HG03103 (cell line): ENCODE data around the gene CFAP74.
"Not testable (repeated sequence)": the region's sequence is repeated elsewhere in the genome, so short reads cannot be mapped to it uniquely, and the experiment has no call there.

Experiments used
- ATAC-seq: cut with Tn5 transposase; IDR thresholded peaks from one replicate; pipeline ENCODE4 v1.9.1; 2021; ENCODE audit warnings: low read depth; ENCODE audit not compliant: unreplicated experiment

The CFAP74 gene

DNA sequence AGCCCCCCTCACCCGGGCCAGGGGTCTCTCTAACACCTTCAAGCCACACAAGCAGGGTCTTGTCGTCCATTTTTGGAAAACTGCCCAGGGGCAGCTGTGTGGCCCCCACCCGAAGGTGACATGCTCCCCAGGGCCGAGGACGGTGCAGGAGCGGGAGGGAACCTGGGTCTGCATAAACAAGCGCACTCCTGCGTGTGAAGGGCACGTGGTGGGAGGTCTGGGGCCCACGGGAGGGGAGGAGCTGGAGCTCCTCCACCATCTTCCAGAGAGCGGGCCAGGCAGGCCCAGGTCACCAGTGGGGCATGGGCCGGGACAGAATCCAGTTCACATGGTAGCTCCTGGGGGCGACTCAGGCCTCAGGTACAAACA is 16.5 kb downstream of the CFAP74 start:
- no peak for ATAC-seq

- no peak for ATAC-seq
Observed at GRCh38 chr1:1986451-1987141, 17.0 kb downstream of the CFAP74 start.

DNA sequence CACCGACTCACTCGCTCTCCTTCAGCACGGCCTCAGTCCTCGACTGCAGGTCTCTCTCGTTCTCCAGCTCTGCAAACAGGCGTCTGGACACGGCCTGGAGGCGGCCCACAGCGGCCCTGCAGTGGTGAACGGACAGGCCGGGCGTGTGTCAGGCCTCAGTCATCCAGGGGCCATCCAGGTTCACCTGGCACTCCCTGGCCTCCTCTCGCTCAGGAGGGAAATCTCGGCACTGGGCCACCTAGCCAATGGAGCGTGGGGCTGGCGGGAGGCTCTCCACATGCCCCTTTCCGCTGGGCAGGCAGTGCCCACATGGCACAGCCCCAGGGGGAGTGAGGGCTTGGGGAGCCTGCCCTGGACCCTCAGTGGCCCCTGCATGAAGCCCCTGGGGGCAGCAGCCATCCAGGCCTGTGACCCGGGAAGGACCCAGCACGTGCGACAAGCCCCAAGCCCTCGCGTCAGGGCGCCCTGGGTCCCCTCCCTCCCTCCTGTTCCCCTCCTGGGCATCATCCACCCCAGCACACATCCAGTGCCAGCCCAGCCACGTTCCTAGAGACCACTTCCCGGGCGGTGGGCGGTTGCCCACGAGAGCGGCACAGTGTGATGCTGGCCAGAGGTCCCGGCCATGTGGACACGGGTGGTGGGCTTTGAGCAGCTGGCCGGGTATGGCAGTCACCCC is 18.1 kb downstream of the CFAP74 start:
- ATAC-seq: no peak

DNA sequence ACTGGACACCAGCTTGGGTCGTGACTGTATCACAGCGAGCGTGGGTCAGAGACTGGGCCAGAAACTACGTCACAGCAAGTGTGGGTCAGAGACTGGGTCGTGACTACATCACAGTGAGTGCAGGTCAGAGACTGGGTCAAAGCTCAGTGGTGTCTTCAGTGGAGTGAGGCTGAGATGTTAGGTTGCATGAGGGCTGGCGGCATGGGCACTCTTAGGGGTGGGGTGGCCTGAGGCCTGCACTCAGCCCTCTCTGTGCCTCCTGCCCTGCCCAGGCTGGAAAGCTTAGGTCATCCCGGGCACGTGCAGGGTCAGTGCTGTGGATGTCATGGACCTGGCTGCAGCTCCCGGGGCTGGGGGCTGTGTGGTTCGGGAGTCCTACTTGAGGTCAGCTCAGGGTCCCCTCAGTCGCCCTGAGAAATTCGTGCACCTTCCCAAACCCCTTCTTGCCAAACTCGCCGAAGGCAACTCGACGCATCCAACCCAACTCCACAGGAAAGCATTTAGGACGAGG is 19.0 kb downstream of the CFAP74 start:
- no peak for ATAC-seq

DNA sequence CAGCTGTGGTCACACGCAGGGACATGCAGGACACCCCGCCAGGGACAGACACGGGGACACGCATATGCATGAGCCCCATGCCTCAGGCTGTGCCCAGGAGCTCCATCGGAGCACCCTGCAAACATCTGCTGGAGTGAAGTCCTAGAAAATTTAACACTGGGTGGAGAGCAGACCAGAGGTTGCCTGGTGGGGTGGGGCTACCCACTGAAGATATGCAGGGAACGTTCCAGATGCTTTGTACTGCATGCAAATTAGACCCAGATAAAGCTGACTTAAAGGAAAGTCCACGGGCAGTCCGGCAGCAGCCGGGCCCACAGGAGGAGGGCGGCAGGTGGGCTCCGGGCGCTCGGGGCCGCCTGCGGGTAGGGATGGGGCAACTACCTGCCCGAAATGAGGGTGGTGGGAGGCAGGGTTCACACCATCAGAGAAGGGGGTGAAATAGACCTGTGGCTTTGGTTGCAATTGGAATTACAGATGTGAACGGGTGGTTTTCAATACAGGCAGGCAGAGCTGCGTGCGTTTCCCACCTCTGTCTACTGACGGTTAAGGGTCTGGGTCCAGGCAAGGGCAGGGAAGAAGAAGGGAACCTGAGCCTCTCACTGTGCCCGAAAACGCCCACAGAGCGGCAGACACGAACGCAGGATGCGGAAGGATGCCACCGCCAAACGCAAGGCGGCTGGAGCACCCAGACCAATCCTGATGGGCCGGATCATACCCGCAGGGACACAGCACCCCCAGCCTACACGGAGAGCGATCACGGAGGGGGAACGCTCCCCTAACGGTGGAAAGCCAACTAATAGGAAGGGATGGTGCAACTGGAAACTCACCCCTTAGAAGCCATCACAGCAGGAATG is 21.0 kb downstream of the CFAP74 start:
- ATAC-seq: no peak

DNA sequence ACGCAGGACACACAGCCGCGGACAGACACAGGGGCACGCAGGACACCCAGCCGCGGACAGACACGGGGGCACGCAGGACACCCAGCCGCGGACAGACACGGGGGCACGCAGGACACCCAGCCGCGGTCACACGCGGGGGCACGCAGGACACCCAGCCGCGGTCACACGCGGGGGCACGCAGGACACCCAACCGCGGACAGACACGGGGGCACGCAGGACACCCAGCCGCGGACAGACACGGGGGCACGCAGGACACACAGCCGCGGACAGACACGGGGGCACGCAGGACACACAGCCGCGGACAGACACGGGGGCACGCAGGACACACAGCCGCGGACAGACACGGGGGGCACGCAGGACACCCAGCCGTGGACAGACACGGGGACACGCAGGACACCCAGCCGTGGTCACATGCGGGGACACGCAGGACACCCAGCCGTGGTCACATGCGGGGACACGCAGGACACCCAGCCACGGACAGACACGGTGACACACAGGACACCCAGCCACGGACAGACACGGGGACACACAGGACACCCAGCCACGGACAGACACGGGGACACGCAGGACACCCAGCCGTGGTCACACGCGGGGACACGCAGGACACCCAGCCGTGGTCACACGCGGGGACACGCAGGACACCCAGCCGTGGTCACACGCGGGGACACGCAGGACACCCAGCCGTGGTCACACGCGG is 21.8 kb downstream of the CFAP74 start:
- ATAC-seq: not testable (repeated sequence)

DNA sequence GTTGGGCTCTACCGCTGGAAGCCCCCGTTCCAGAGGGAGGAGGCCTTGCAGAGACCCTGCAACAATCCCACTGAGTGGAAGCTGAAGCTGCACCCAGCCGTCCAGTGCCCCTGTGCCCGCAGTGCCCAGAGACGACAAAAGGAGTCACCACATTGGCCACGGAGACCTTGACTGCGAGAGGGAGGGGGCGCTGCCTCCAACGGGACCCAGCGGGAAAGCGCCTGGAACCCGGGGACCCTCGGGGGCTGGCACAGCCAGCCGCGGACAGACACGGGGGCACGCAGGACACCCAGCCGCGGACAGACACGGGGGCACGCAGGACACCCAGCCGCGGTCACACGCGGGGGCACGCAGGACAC is 22.5 kb downstream of the CFAP74 start:
- no peak for ATAC-seq

GRCh38 chr1:1980467-1981141 is 23.0 kb downstream of the CFAP74 start:
- no peak for ATAC-seq

DNA sequence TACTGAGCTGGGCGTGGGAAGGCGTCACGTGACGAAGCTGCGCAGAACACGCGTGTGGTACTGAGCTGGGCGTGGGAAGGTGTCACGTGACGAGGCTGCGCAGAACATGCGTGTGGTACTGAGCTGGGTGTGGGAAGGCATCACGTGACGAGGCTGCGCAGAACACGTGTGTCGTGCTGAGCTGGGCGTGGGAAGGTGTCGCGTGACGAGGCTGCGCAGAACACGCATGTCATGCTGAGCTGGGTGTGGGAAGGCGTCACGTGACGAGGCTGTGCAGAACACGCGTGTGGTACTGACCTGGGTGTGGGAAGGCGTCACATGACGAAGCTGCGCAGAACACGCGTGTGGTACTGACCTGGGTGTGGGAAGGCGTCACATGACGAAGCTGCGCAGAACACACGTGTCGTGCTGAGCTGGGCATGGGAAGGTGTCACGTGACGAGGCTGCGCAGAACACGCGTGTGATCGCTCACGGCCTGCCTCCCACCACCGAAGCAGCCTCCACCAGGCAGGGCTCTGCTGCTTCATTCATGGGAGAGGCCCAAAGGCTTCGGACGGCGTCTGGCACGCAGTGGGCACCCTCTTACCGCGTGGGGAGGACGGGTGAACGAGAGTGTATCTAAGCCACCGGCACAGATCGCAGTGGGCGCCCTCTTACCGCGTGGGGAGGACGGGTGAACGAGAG is 24.0 kb downstream of the CFAP74 start:
- no peak for ATAC-seq

DNA sequence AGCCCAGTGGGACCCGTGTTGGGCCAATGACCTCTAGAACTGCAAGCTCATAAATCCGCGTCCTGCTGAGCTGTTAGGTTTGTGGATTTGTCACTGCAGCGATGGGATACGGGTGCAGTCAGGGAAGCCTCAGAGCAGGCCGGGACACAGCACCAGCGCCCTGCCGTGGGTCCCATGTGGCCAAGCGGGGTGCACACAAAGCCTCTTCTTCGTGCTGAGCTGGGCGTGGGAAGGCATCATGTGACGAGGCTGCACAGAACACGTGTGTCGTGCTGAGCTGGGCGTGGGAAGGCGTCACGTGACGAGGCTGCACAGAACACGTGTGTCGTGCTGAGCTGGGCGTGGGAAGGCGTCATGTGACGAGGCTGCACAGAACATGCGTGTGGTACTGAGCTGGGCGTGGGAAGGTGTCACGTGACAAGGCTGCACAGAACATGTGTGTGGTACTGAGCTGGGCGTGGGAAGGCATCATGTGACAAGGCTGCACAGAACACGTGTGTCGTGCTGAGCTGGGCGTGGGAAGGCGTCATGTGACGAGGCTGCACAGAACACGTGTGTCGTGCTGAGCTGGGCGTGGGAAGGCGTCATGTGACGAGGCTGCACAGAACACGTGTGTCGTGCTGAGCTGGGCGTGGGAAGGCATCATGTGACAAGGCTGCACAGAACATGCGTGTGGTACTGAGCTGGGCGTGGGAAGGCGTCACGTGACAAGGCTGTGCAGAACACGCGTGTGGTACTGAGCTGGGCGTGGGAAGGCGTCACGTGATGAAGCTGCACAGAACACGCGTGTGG is 24.7 kb downstream of the CFAP74 start:
- not testable (repeated sequence) for ATAC-seq

DNA sequence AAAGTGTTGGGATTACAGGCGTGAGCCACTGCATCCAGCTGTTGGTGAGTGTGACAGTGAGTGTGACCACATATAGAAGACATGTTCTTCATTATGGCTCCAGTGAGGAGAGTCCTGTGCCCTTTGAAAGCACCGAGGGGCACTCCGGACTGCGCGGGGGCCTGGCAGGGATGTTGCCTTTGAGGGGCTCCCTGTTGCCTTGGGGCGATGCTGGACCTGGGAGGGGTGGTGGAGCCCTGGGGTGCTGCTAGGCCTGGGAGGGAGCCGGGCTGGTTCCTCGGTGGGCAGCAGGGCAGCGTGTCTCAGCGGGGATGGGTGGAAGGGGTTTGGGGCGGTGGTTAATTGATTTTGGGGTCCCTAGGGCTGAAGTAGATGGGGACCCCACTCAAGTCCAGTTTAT is 25.5 kb downstream of the CFAP74 start:
- ATAC-seq: no peak

DNA sequence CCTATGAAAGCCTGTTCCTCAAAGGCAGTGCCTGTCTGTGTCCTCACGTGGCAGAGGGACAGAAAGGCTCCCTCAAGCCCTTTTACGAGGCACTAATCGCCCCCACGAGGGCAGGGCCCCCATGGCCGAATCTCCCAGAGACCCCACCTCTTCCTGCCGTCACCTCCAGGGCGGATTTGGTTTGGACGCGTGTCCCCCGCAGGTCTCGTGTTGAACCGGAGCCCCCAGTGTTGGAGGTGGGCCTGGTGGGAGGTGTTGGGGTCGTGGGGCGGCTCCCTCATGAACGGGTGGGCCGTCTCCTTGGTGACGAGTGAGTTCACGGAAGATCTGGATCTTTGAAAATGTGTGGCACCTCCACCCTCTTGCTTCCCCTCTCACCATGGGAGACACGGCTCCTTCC is 27.6 kb downstream of the CFAP74 start:
- ATAC-seq: no peak

DNA sequence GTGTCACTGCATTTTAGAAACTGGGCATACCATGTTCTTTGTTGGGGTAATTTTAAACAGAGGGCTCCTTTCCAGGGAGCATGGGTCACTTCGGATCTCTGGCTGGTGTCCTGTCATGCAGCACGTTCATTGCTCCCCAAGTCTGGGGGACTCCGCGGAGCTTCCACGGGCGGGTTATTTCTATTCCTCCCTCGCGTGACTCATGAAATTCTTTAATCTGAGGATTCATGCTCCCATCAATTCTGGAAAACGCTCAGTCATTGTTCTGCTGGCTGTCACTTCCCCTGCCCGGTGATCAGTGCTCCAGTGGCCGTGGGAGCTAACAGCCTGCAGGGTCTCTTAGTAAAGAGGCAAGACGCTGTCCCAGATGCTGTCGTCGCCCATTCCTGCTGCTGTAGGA is 28.1 kb downstream of the CFAP74 start:
- ATAC-seq: no peak

- ATAC-seq: no peak
Observed at GRCh38 chr1:1974834-1975233, 28.8 kb downstream of the CFAP74 start.

DNA sequence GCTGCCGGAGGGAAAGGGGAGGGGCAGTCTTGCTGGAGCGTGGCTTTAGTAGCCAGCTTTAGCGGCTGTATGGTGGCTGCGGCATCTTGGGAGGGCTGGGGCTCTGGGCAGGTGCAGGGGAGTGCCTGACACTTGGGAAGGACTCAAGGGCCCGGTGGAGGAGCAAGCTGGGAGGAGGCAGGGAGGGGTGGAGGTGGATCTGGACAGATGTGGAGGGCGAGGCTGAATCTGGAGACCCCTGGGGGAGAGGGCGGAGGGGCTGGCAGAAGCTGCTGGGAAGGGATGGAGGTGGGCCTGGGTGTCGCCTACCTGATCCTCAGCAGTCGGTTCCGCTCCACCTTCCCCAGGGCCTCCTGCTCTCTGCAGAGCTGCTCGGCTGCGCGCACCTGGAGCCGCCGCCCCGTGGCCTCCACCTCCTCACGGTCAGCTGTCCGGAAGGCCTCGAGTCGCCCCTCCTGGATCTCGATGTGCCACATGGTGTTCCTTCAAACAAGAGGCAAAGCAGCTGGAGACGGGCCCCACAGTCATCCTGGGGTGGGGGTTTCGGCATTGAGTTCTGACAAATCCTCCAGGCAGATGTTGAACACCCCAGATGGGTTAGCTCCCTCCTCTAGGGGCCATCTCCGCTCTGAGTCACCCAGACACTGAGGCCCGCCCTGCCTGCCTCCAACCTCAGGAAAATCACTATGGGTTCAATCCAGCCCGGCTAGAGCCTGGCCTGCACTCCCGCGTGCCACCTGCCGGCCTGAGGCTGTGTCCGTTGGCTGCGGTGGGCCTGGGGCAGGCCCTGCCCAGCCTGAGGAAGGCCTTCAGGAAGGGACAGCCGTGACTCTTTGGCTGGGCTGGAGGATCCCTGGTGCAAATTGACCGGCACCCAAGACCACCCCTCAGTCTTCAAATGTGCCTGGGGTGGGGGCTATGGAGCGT is 29.6 kb downstream of the CFAP74 start:
- ATAC-seq: no peak

DNA sequence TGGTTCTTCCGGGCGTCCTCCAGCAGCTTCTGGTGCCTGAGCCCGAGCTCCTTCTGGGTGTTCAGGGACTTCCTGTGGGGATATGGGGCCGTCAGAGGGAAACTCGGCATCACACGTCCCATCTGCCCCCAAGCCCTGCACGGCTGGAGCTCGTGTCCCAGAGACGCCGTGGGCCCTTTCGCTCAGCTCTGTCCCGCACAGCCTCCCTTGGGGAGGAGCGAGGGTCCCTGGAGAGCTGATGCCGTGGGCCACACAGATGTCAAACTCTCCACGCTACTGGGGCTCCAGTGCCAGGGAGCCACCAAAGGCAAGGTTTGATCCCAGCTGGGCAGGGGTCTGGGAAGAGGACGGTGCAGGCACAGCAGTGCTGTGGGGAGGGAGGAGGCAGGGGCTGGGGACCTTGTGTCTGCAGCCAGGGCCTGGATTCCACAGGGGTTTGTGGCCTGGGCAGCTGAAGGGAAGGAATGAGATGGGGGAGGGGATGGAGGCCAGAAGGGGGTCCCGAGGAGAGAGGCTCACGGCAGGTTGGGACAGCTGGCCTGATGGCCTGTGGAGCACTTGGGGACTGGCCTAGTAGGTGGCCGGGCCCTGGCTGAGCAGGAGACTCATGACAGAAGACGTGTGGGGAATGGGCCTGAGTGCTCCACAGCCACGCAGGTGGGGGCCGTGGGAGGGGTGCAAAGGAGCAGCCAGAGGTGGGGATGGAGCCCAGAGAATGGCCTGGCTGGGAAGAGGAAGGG is 30.4 kb downstream of the CFAP74 start:
- ATAC-seq: no peak

DNA sequence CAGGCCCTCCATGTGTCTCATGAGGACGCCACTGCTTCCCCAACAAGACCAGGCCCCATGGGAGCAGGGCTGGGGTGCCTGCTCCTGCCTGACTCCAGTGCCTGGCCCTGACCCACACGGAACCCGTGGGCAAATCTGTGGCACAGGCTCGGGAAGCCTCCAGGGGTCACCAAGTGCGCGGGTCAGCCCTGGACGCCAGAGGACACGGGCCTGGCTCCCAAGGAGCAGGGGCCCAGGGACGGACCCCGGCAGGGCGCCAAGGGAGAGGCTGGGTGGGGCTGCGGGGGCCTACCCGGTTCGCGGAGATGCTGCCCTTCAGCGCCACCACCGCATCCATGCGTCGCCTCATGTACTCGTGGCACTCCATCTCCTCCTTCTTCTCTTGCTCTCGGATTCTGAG is 31.9 kb downstream of the CFAP74 start:
- no peak for ATAC-seq
